Ramos (cell line): Measurements from ENCODE around the gene HNRNPM.
"Not testable (repeated sequence)": the region's sequence is repeated elsewhere in the genome, so short reads cannot be mapped to it uniquely, and the experiment has no call there.

Experiments
- in situ Hi-C: fragments of 300-500 bp; cut with MboI; formaldehyde crosslinking; loops from one replicate; pipeline ENCODE4 v1.14.3; 2022; ENCODE audit warnings: low sequenced_read_pairs; ENCODE audit not compliant: unreplicated experiment

HNRNPM gene

GRCh38 chr19:8444677-8445487, at the start of gene HNRNPM:
Gene HNRNPM, plus strand, starts transcription at chr19:8444975. Its CDS starts 24 bp downstream, at chr19:8444999.
- in situ Hi-C loops, result no loop called here

GRCh38 chr19:8395621-8396082, 49.1 kb upstream of the HNRNPM start:
- in situ Hi-C loops, result no loop called here

GRCh38 chr19:8396185-8396562, 48.6 kb upstream of the HNRNPM start:
- in situ Hi-C loops, result no loop called here

GRCh38 chr19:8396563-8397203, 48.1 kb upstream of the HNRNPM start:
- in situ Hi-C loops, result no loop called here

GRCh38 chr19:8397271-8397670, 47.5 kb upstream of the HNRNPM start:
- in situ Hi-C loops, result no loop called here

GRCh38 chr19:8397746-8398310, 46.9 kb upstream of the HNRNPM start:
- in situ Hi-C loops, result no loop called here

- in situ Hi-C loops, result no loop called here
Observed at GRCh38 chr19:8398311-8398771, 46.4 kb upstream of the HNRNPM start.

- in situ Hi-C loops, result no loop called here
Observed at GRCh38 chr19:8399681-8400188, 45.0 kb upstream of the HNRNPM start.

- in situ Hi-C loops, result no loop called here
Observed at GRCh38 chr19:8401981-8402411, 42.8 kb upstream of the HNRNPM start.

- in situ Hi-C loops, result no loop called here
Observed at GRCh38 chr19:8403098-8403819, 41.5 kb upstream of the HNRNPM start.

GRCh38 chr19:8403820-8404109, 41.0 kb upstream of the HNRNPM start:
- in situ Hi-C loops, result no loop called here

GRCh38 chr19:8404391-8405151, 40.2 kb upstream of the HNRNPM start:
- in situ Hi-C loops, result no loop called here

GRCh38 chr19:8410718-8411117, 34.1 kb upstream of the HNRNPM start:
- in situ Hi-C loops, result not testable (repeated sequence)

GRCh38 chr19:8412783-8413628, 31.8 kb upstream of the HNRNPM start, which contains the start of gene MARCHF2:
Gene MARCHF2, plus strand, starts transcription at chr19:8413305. Its CDS starts 8,536 bp downstream, at chr19:8421841.
- in situ Hi-C loops, result no loop called here

GRCh38 chr19:8413629-8413995, 31.2 kb upstream of the HNRNPM start:
- in situ Hi-C loops, result no loop called here

GRCh38 chr19:8416796-8417195, 28.0 kb upstream of the HNRNPM start:
- in situ Hi-C loops, result no loop called here

GRCh38 chr19:8421484-8422461, 23.0 kb upstream of the HNRNPM start:
- in situ Hi-C loops, result no loop called here

- in situ Hi-C loops, result no loop called here
Observed at GRCh38 chr19:8423817-8424223, 21.0 kb upstream of the HNRNPM start.
